H9 (cell line): Measurements from ENCODE around the gene RB1. TPM values are rescaled to one million over a fixed set of nuclear protein-coding genes. Genes with fewer than 3 reads are reported as not detected.

Source experiments
- DNase-seq: peaks from one replicate; pipeline ENCODE4 v3.0.0-alpha.2; 2017
- H2AFZ ChIP-seq: one replicate; pipeline ENCODE4 v1.6.1; 2013; ENCODE audit warnings: mild to moderate bottlenecking, low read length, control low read depth, moderate library complexity
- H2AK5ac ChIP-seq: 2 replicates; pipeline ENCODE4 v1.6.1; 2013; ENCODE audit warnings: low read length, control low read depth, mixed read lengths; ENCODE audit not compliant: insufficient read length
- H2BK120ac ChIP-seq: one replicate; pipeline ENCODE4 v1.6.1; 2013; ENCODE audit warnings: low read depth, mild to moderate bottlenecking, low read length, control low read depth, inconsistent platforms; ENCODE audit not compliant: poor library complexity, severe bottlenecking
- H2BK12ac ChIP-seq: 2 replicates; pipeline ENCODE4 v1.6.1; 2013; ENCODE audit warnings: low read length, control low read depth, mixed read lengths, low read depth; ENCODE audit not compliant: insufficient read length
- H2BK15ac ChIP-seq: 2 replicates; pipeline ENCODE4 v1.6.1; 2013; ENCODE audit warnings: low read depth, low read length, control low read depth
- H2BK20ac ChIP-seq: one replicate; pipeline ENCODE4 v1.6.1; 2013; ENCODE audit warnings: low read depth, mild to moderate bottlenecking, low read length, control low read depth, inconsistent platforms; ENCODE audit not compliant: poor library complexity, severe bottlenecking
- H2BK5ac ChIP-seq: 2 replicates; pipeline ENCODE4 v1.6.1; 2013; ENCODE audit warnings: low read length, control low read depth, mixed read lengths; ENCODE audit not compliant: insufficient read length
- H3K14ac ChIP-seq: 2 replicates; pipeline ENCODE4 v1.6.1; 2013; ENCODE audit warnings: low read length, control low read depth; ENCODE audit not compliant: insufficient read depth
- H3K18ac ChIP-seq: 2 replicates; pipeline ENCODE4 v1.6.1; 2013; ENCODE audit warnings: low read depth, mild to moderate bottlenecking, mixed read lengths, low read length, control low read depth; ENCODE audit not compliant: insufficient read length
- H3K23ac ChIP-seq: 2 replicates; pipeline ENCODE4 v1.6.1; 2013; ENCODE audit warnings: low read length, control low read depth, mixed read lengths, low read depth; ENCODE audit not compliant: insufficient read length
- H3K23me2 ChIP-seq: 2 replicates; pipeline ENCODE4 v1.6.1; 2013; ENCODE audit warnings: low read depth, mild to moderate bottlenecking, mixed read lengths, low read length, control low read depth; ENCODE audit not compliant: insufficient read length, poor library complexity, severe bottlenecking
- H3K27ac ChIP-seq: 2 replicates; pipeline ENCODE4 v1.5.1; 2013; ENCODE audit warnings: low read length, control low read depth, mixed read lengths, low read depth; ENCODE audit not compliant: insufficient read length
- H3K27me3 ChIP-seq: 2 replicates; pipeline ENCODE4 v1.6.1; 2013; ENCODE audit warnings: low read length, control low read depth, inconsistent platforms; ENCODE audit not compliant: insufficient read depth
- H3K4ac ChIP-seq: 2 replicates; pipeline ENCODE4 v1.6.1; 2013; ENCODE audit warnings: low read depth, mild to moderate bottlenecking, control low read depth, inconsistent platforms, low read length, moderate library complexity
- H3K4me1 ChIP-seq: 2 replicates; pipeline ENCODE4 v1.6.1; 2013; ENCODE audit warnings: low read length, control low read depth, inconsistent platforms; ENCODE audit not compliant: insufficient read depth
- H3K4me2 ChIP-seq: 2 replicates; pipeline ENCODE4 v1.6.1; 2013; ENCODE audit warnings: low read length, control low read depth, mixed read lengths; ENCODE audit not compliant: insufficient read length, insufficient read depth
- H3K56ac ChIP-seq: 2 replicates; pipeline ENCODE4 v1.6.1; 2013; ENCODE audit warnings: low read depth, mild to moderate bottlenecking, mixed read lengths, low read length, control low read depth; ENCODE audit not compliant: insufficient read length
- H3K79me1 ChIP-seq: 2 replicates; pipeline ENCODE4 v1.6.1; 2013; ENCODE audit warnings: low read depth, mild to moderate bottlenecking, moderate library complexity, low read length, control low read depth, inconsistent platforms; ENCODE audit not compliant: insufficient read depth, poor library complexity, severe bottlenecking
- H3K79me2 ChIP-seq: 2 replicates; pipeline ENCODE4 v1.6.1; 2013; ENCODE audit warnings: low read length, control low read depth, inconsistent platforms; ENCODE audit not compliant: insufficient read depth
- H3K9ac ChIP-seq: 2 replicates; pipeline ENCODE4 v1.6.1; 2013; ENCODE audit warnings: low read length, control low read depth, mixed read lengths; ENCODE audit not compliant: insufficient read length; ENCODE audit errors: extremely low read depth
- H3K9me3 ChIP-seq: one replicate; pipeline ENCODE4 v1.6.1; 2013; ENCODE audit warnings: low read depth, low read length, inconsistent platforms; ENCODE audit not compliant: control insufficient read depth
- H3T11ph ChIP-seq: one replicate; pipeline ENCODE4 v1.6.1; 2013; ENCODE audit warnings: mild to moderate bottlenecking, low read length, control low read depth, inconsistent platforms
- H4K20me1 ChIP-seq: one replicate; pipeline ENCODE4 v1.6.1; 2013; ENCODE audit not compliant: control insufficient read depth, insufficient read length, insufficient read depth
- H4K5ac ChIP-seq: 2 replicates; pipeline ENCODE4 v1.6.1; 2013; ENCODE audit warnings: low read depth, mild to moderate bottlenecking, mixed read lengths, low read length, control low read depth; ENCODE audit not compliant: insufficient read length
- H4K8ac ChIP-seq: replicated peaks from 2 replicates; pipeline ENCODE4 v1.6.1; 2013; ENCODE audit warnings: low read length, control low read depth, mixed read lengths, low read depth; ENCODE audit not compliant: insufficient read length
- H4K91ac ChIP-seq: 2 replicates; pipeline ENCODE4 v1.6.1; 2013; ENCODE audit warnings: low read depth, mild to moderate bottlenecking, moderate library complexity, mixed read lengths, low read length, control low read depth; ENCODE audit not compliant: insufficient read length
- H3K27ac Mint-ChIP-seq, 3 experiments: 2 replicates in 2 of 3; 3 replicates in 1 of 3; pipeline ENCODE4 v1.8.0; 2020 to 2021; ENCODE audit warnings: mixed read lengths in 3 of 3, mild to moderate bottlenecking in 1 of 3, moderate library complexity in 1 of 3
- H3K27me3 Mint-ChIP-seq: 2 replicates; pipeline ENCODE4 v1.8.0; 2021; ENCODE audit warnings: low read depth, mild to moderate bottlenecking, moderate library complexity, mixed read lengths
- H3K36me3 Mint-ChIP-seq, 3 experiments: 2 replicates in 2 of 3; 3 replicates in 1 of 3; pipeline ENCODE4 v1.8.0; 2020 to 2021; ENCODE audit warnings: low read depth in 3 of 3, mixed read lengths in 3 of 3; ENCODE audit not compliant: insufficient read depth in 1 of 3
- H3K4me1 Mint-ChIP-seq, 2 experiments: 2 replicates each; pipeline ENCODE4 v1.8.0; 2020; ENCODE audit warnings: mixed read lengths in 2 of 2
- H3K4me3 Mint-ChIP-seq, 2 experiments: 2 replicates in 1 of 2; 3 replicates in 1 of 2; pipeline ENCODE4 v1.8.0; 2020 to 2021; ENCODE audit warnings: mild to moderate bottlenecking in 2 of 2, mixed read lengths in 2 of 2, moderate library complexity in 1 of 2
- H3K9me3 Mint-ChIP-seq, 2 experiments: 2 replicates in 1 of 2; 3 replicates in 1 of 2; pipeline ENCODE4 v1.8.0; 2020; ENCODE audit warnings: mild to moderate bottlenecking in 2 of 2, mixed read lengths in 2 of 2, moderate library complexity in 1 of 2
- WGBS: extraction: QIAGEN DNeasy Blood & Tissue Kit; methylation state at CpG from one replicate; pipeline ENCODE4 v1.1.7; 2013; ENCODE audit warnings: missing lambda C conversion rate, low lambda C conversion rate, mixed read lengths; ENCODE audit not compliant: insufficient read length; ENCODE audit errors: extremely low coverage; 5-methylcytosine and 5-hydroxymethylcytosine counted together
- total RNA-seq: library from RNA; stranded (reverse); gene quantifications from 2 replicates; pipeline ENCODE4 v1.2.1, GENCODE V29; 2021
- TF ChIP-seq, protein P1 (sequence below): fragments of 200-600 bp; sonication (generic); conservative IDR thresholded peaks from 3 replicates; pipeline ENCODE4 v1.8.0; 2021; ENCODE audit warnings: antibody characterized with exemption, mild to moderate bottlenecking

Gene RB1
- total RNA-seq, 1 experiment from 2014 or later: 20.5 TPM

DNA sequence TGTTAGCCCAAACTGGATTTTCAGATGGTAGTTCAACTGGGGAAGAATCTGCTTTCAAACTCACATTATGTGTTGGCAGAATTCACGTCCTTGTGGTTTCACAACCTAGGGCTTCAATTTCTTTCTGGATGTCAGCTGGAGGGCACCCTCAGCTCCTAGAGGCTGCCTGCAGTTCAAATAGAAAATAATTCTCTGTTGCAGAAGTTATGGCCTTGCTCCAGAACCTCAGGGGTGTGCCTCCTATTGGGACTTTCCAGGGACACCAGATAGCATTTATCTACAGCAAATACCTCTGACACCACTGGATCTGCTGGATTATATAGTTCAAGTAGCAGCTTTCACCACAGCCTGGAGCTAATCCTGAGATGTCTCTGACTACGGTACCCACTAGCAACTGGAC, 11.8 kb upstream of the RB1 start:
- H4K91ac ChIP-seq: no peak overlapping the region
- H3K9ac ChIP-seq: no peak overlapping the region
- H3K4ac ChIP-seq: no peak overlapping the region
- H2BK120ac ChIP-seq: no peak overlapping the region
- TF ChIP-seq, protein P1, sequence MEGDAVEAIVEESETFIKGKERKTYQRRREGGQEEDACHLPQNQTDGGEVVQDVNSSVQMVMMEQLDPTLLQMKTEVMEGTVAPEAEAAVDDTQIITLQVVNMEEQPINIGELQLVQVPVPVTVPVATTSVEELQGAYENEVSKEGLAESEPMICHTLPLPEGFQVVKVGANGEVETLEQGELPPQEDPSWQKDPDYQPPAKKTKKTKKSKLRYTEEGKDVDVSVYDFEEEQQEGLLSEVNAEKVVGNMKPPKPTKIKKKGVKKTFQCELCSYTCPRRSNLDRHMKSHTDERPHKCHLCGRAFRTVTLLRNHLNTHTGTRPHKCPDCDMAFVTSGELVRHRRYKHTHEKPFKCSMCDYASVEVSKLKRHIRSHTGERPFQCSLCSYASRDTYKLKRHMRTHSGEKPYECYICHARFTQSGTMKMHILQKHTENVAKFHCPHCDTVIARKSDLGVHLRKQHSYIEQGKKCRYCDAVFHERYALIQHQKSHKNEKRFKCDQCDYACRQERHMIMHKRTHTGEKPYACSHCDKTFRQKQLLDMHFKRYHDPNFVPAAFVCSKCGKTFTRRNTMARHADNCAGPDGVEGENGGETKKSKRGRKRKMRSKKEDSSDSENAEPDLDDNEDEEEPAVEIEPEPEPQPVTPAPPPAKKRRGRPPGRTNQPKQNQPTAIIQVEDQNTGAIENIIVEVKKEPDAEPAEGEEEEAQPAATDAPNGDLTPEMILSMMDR: no peak
- H4K5ac ChIP-seq: no peak overlapping the region
- H3K4me3 Mint-ChIP-seq: no peak overlapping the region
- H3K18ac ChIP-seq: no peak overlapping the region
- no peak overlapping the region for H3K4me2 ChIP-seq
- H2BK20ac ChIP-seq: no peak overlapping the region
- no peak overlapping the region for H2BK12ac ChIP-seq
- no peaks in the 10 kb centered on the region for H3K9me3 ChIP-seq
- no peaks in the 10 kb centered on the region for H3K27me3 ChIP-seq
- H3K36me3 Mint-ChIP-seq: no peaks in the 10 kb centered on the region
- H2AK5ac ChIP-seq: no peak overlapping the region
- H3K27ac ChIP-seq: no peak overlapping the region
- H3K79me1 ChIP-seq: no peaks in the 10 kb centered on the region
- H3K23me2 ChIP-seq: no peaks in the 10 kb centered on the region
- no peaks in the 10 kb centered on the region for H4K20me1 ChIP-seq
- H3K14ac ChIP-seq: no peak overlapping the region
- no peaks in the 10 kb centered on the region for H3K9me3 Mint-ChIP-seq
- no peaks in the 10 kb centered on the region; the same call in 1 of the 2 replicates for H3K27me3 Mint-ChIP-seq
- no peak overlapping the region for H4K8ac ChIP-seq
- H3K79me2 ChIP-seq: no peaks in the 10 kb centered on the region
- no peak overlapping the region for H2AFZ ChIP-seq
- no peak overlapping the region for H3K27ac Mint-ChIP-seq
- no peak overlapping the region for H3T11ph ChIP-seq
- H2BK15ac ChIP-seq: no peak overlapping the region
- no peak for DNase-seq
- H2BK5ac ChIP-seq: no peak overlapping the region
- H3K23ac ChIP-seq: no peak overlapping the region
- H3K4me1 Mint-ChIP-seq: no peaks in the 10 kb centered on the region
- no peaks in the 10 kb centered on the region for H3K4me1 ChIP-seq
- H3K56ac ChIP-seq: no peak overlapping the region
- no CpG with 5 or more reads among the region's 2 CpGs for WGBS
